Measurements from ENCODE around the gene OR2T2.
"Not testable (repeated sequence)": the region's sequence is repeated elsewhere in the genome, so short reads cannot be mapped to it uniquely, and the experiment has no call there.

Gene OR2T2

GRCh38 chr1:248450466-248451145 is 5.2 kb downstream of the OR2T2 start:
- DNase-seq (ENCODE audit: low read depth in 2 of 2), result not testable (repeated sequence)

- not testable (repeated sequence) for DNase-seq (ENCODE audit: low read depth in 2 of 2)
Measured at GRCh38 chr1:248453619-248454018, 8.2 kb downstream of the OR2T2 start.

GRCh38 chr1:248455045-248455444 is 9.6 kb downstream of the OR2T2 start:
- DNase-seq (ENCODE audit: low read depth in 2 of 2), result not testable (repeated sequence)

- DNase-seq (ENCODE audit: low read depth in 2 of 2), result not testable (repeated sequence)
Measured at GRCh38 chr1:248456635-248457034, 11.2 kb downstream of the OR2T2 start.

GRCh38 chr1:248459117-248459516 is 13.7 kb downstream of the OR2T2 start:
- not testable (repeated sequence) for DNase-seq (ENCODE audit: low read depth in 2 of 2)

GRCh38 chr1:248471154-248471553 is 25.7 kb downstream of the OR2T2 start:
- DNase-seq (ENCODE audit: low read depth in 2 of 2), result no peak

GRCh38 chr1:248472111-248472510 is 26.7 kb downstream of the OR2T2 start:
- not testable (repeated sequence) for DNase-seq (ENCODE audit: low read depth in 2 of 2)

- DNase-seq (ENCODE audit: low read depth in 2 of 2), result not testable (repeated sequence)
Measured at GRCh38 chr1:248473051-248473450, 27.6 kb downstream of the OR2T2 start, which contains the start of gene OR2T3. Gene OR2T3, plus strand, starts transcription at chr1:248473351. Its CDS starts 0 bp downstream, at chr1:248473351.

- DNase-seq (ENCODE audit: low read depth in 2 of 2), result not testable (repeated sequence)
Measured at GRCh38 chr1:248475660-248476059, 30.2 kb downstream of the OR2T2 start.

GRCh38 chr1:248481686-248482579 is 36.5 kb downstream of the OR2T2 start:
- not testable (repeated sequence) for DNase-seq (ENCODE audit: low read depth in 2 of 2)

GRCh38 chr1:248488289-248488688 is 42.9 kb downstream of the OR2T2 start, which contains the start of gene OR2T5:
Gene OR2T5, plus strand, starts transcription at chr1:248488589. Its CDS starts 0 bp downstream, at chr1:248488589.
- DNase-seq (ENCODE audit: low read depth in 2 of 2), result not testable (repeated sequence)

GRCh38 chr1:248496661-248497060 is 51.2 kb downstream of the OR2T2 start:
- DNase-seq (ENCODE audit: low read depth in 2 of 2), result not testable (repeated sequence)

- not testable (repeated sequence) for DNase-seq (ENCODE audit: low read depth in 2 of 2)
Measured at GRCh38 chr1:248500305-248501035, 55.0 kb downstream of the OR2T2 start.
